Activated CD4-positive, alpha-beta T cell treated with anti-CD3 and anti-CD28 coated beads for 36 hours (primary cell): Measurements from ENCODE around the gene TMPO. TPM values are rescaled to one million over a fixed set of nuclear protein-coding genes. Genes with fewer than 3 reads are reported as not detected.
A peak's percentile ranks its signal among the peaks of the same experiment; 100 is the strongest.
"Not testable (repeated sequence)": the region's sequence is repeated elsewhere in the genome, so short reads cannot be mapped to it uniquely, and the experiment has no call there.

ENCODE experiments used
- ATAC-seq: fragments of 200-7000 bp; cut with Tn5 transposase; one replicate; pipeline ENCODE4 v1.10.0; 2021; ENCODE audit warnings: mild to moderate bottlenecking, moderate library complexity
- CTCF ChIA-PET: fragments of 350-600 bp; sonication (Branson Sonifier 250); formaldehyde crosslinking; loops from one replicate; lab custom pipeline; 2021; ENCODE audit warnings: antibody characterized with exemption; lab: Charles Lee
- POLR2A ChIA-PET: fragments of 350-600 bp; sonication (Branson Sonifier 250); formaldehyde crosslinking; loops from one replicate; lab custom pipeline; 2021; ENCODE audit warnings: antibody characterized with exemption, inconsistent platforms; lab: Charles Lee
- DNase-seq: peaks from one replicate; pipeline ENCODE4 v3.0.0-alpha.2; 2020
- H3K27ac Mint-ChIP-seq: one replicate; pipeline ENCODE4 v1.8.0; 2021; ENCODE audit warnings: mixed read lengths
- H3K27me3 Mint-ChIP-seq: one replicate; pipeline ENCODE4 v1.8.0; 2021; ENCODE audit warnings: mixed read lengths
- H3K36me3 Mint-ChIP-seq: one replicate; pipeline ENCODE4 v1.8.0; 2021; ENCODE audit warnings: low read depth, mixed read lengths
- H3K4me1 Mint-ChIP-seq: one replicate; pipeline ENCODE4 v1.8.0; 2021; ENCODE audit warnings: mixed read lengths
- H3K4me3 Mint-ChIP-seq: one replicate; pipeline ENCODE4 v1.8.0; 2021; ENCODE audit warnings: mild to moderate bottlenecking, moderate library complexity, mixed read lengths
- H3K9me3 Mint-ChIP-seq: one replicate; pipeline ENCODE4 v1.8.0; 2021; ENCODE audit warnings: low read depth, mixed read lengths
- intact Hi-C, 2 experiments: fragments of 100-400 bp; cut with DNase I in 1 of 2; cut with micrococcal nuclease in 1 of 2; formaldehyde crosslinking; loops; one replicate each; pipeline versions ENCODE4 v1.14.2 to v1.15.1; 2022 to 2024; cut with DNase I, micrococcal nuclease
- total RNA-seq, 2 experiments: library from RNA; stranded (reverse); gene quantifications; one replicate each; pipeline ENCODE4 v1.2.3, GENCODE V29; 2021

Gene TMPO
- total RNA-seq, 2 experiments from 2014 or later: 328 to 429 TPM

- DNase-seq, H3K27ac Mint-ChIP-seq, intact Hi-C loops, ATAC-seq, POLR2A ChIA-PET, H3K9me3 Mint-ChIP-seq, H3K4me3 Mint-ChIP-seq, H3K27me3 Mint-ChIP-seq: not testable (repeated sequence)
- peaks cover 20% of the 10 kb centered on the region for H3K36me3 Mint-ChIP-seq
- peaks cover 15% of the 10 kb centered on the region for H3K4me1 Mint-ChIP-seq
- CTCF ChIA-PET: interaction anchor here (1.9 kb wide), 1 partner anchor 20 kb away, joined by 7 read pairs; no protein-coding TSS in a partner anchor
These were observed 3.6 kb upstream of the TMPO start for GRCh38 chr12:98511806-98512205.

- no peak for DNase-seq
- POLR2A ChIA-PET: interaction anchor here (1.0 to 3.3 kb wide), 2 partner anchors 10 to 17 kb away, joined by 9 to 19 read pairs; no protein-coding TSS in a partner anchor
- no peaks in the 10 kb centered on the region for H3K9me3 Mint-ChIP-seq
- peak overlapping the region; percentile 91 for H3K27ac Mint-ChIP-seq
- peaks cover 15% of the 10 kb centered on the region for H3K4me1 Mint-ChIP-seq
- H3K36me3 Mint-ChIP-seq: peaks cover 37% of the 10 kb centered on the region
- peak overlapping the region; percentile 87 for H3K4me3 Mint-ChIP-seq
- ATAC-seq: no peak
- intact Hi-C loops: no loop called here
- no peaks in the 10 kb centered on the region for H3K27me3 Mint-ChIP-seq
- CTCF ChIA-PET: interaction anchor here (0.8 to 2.0 kb wide), 7 partner anchors 9 to 228 kb away, joined by 3 to 9 read pairs (median 5); partner anchors contain the start of gene SLC25A3
These were observed 1.7 kb upstream of the TMPO start for GRCh38 chr12:98513379-98514322.

- POLR2A ChIA-PET: interaction anchor here (1.0 to 3.3 kb wide), 4 partner anchors 11 to 129 kb away, joined by 3 to 19 read pairs (median 8); partner anchors contain the start of genes IKBIP and SLC25A3
- intact Hi-C loops: loop anchor here (1.0 to 5.0 kb wide), 4 partner anchors 12 to 1608 kb away; partner anchors contain the start of genes APAF1 (in 1 of the 2), NEDD1 (in 1 of the 2) and SLC25A3 (in 1 of the 2)
- H3K9me3 Mint-ChIP-seq: no peaks in the 10 kb centered on the region
- H3K27me3 Mint-ChIP-seq: no peaks in the 10 kb centered on the region
- ATAC-seq: no peak
- peaks cover 22% of the 10 kb centered on the region for H3K4me1 Mint-ChIP-seq
- CTCF ChIA-PET: interaction anchor here (0.8 to 2.6 kb wide), 7 partner anchors 10 to 227 kb away, joined by 3 to 25 read pairs (median 4); no protein-coding TSS in a partner anchor
- peak overlapping the region; percentile 87 for H3K4me3 Mint-ChIP-seq
- peaks cover 45% of the 10 kb centered on the region for H3K36me3 Mint-ChIP-seq
- DNase-seq: no peak
- H3K27ac Mint-ChIP-seq: peak overlapping the region; percentile 91
These were observed 456 bp upstream of the TMPO start for GRCh38 chr12:98514982-98515286.

DNA sequence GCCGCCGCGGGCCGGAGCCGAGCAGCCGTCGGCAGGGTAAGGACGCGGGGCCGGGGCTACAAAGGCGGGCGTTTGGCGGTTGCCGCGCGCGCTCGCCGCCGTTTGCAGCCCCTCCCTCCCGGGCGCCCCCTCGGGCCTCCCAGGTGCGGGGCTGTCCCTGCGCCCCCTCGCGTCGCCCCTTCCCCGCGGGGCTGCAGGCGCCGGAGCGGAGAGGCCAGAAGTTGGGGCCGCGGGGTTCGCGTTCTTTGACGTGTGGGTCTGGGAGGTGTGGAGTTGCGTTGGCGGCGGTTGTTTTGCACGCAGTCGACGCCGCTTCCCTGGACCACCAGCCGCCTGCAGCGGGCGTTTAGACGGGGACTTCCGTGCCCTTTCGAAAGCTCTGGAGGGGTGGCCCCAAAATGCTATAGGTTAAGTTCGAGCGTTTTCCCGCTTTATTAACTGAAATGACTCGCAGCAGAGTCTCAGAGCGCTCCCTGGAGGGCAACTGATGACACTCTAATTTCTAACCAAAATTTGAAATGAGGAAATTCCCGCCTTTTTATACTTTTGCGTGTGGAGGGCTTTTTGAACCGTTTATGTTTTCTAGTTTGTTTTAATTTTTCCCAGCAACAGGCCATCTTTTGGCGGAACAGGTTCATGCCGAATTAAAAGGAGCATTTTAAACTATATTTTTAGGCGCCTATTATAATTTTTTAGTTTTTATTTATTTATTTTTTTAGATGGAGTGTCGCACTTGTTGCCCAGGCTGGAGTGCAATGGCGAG is 902 bp downstream of the TMPO start:
- peak; percentile 94 for DNase-seq
- Mint-ChIP-seq H3K4me3 (peak overlapping the region; percentile 87), H3K27ac (peak overlapping the region; percentile 96), H3K9me3 (no peaks in the 10 kb centered on the region), H3K27me3 (no peaks in the 10 kb centered on the region), H3K36me3 (peaks cover 52% of the 10 kb centered on the region), H3K4me1 (peaks cover 34% of the 10 kb centered on the region)
- CTCF ChIA-PET: interaction anchor here (0.8 to 2.6 kb wide), 10 partner anchors 13 to 128 kb away, joined by 3 to 25 read pairs (median 4); partner anchors contain the start of genes APAF1, IKBIP and SLC25A3
- intact Hi-C loops: loop anchor here (1.0 to 5.0 kb wide), 8 partner anchors 13 to 1609 kb away; partner anchors contain the start of genes APAF1 (in 1 of the 2), IKBIP (in 1 of the 2), NEDD1 (in 1 of the 2) and SLC25A3 (in 1 of the 2)
- POLR2A ChIA-PET: interaction anchor here (0.6 to 3.3 kb wide), 9 partner anchors 12 to 1684 kb away, joined by 3 to 19 read pairs (median 3); partner anchors contain the start of genes ACTR6, IKBIP and SLC25A3
- peak; percentile 76 for ATAC-seq

- H3K4me1 Mint-ChIP-seq: peaks cover 39% of the 10 kb centered on the region
- ChIA-PET CTCF (interaction anchor here (0.8 to 5.8 kb wide), 4 partner anchors 13 to 28 kb away, joined by 3 to 50 read pairs (median 4); no protein-coding TSS in a partner anchor), POLR2A (interaction anchor here (1.2 kb wide), 1 partner anchor 29 kb away, joined by 4 read pairs; no protein-coding TSS in a partner anchor)
- DNase-seq (no peak), ATAC-seq (no peak)
- H3K9me3 Mint-ChIP-seq: no peaks in the 10 kb centered on the region
- H3K27ac Mint-ChIP-seq: peak overlapping the region; percentile 72
- no peaks in the 10 kb centered on the region for H3K27me3 Mint-ChIP-seq
- H3K4me3 Mint-ChIP-seq: peak overlapping the region; percentile 87
- peaks cover 64% of the 10 kb centered on the region for H3K36me3 Mint-ChIP-seq
- intact Hi-C loops: loop anchor here in 1 of 2 experiments (5.0 kb wide), 1 partner anchor 1612 kb away; the partner anchor contains the start of gene NEDD1
These were observed 4.0 kb downstream of the TMPO start for GRCh38 chr12:98519257-98519907.

- no peaks in the 10 kb centered on the region for H3K27me3 Mint-ChIP-seq
- no peak overlapping the region for H3K27ac Mint-ChIP-seq
- H3K36me3 Mint-ChIP-seq: peaks cover 55% of the 10 kb centered on the region
- peaks cover 17% of the 10 kb centered on the region for H3K4me1 Mint-ChIP-seq
- no peak for DNase-seq
- POLR2A ChIA-PET: interaction anchor here (0.6 kb wide), 1 partner anchor 8 kb away, joined by 3 read pairs; no protein-coding TSS in a partner anchor
- ATAC-seq: no peak
- H3K4me3 Mint-ChIP-seq: no peak overlapping the region
- CTCF ChIA-PET: interaction anchor here (0.7 to 1.0 kb wide), 3 partner anchors 8 to 39 kb away, joined by 3 to 5 read pairs (median 3); no protein-coding TSS in a partner anchor
- intact Hi-C loops: loop anchor here (5.0 kb wide), 2 partner anchors 38 to 108 kb away; no protein-coding TSS in a partner anchor
- H3K9me3 Mint-ChIP-seq: no peaks in the 10 kb centered on the region
These were observed 14.7 kb downstream of the TMPO start for GRCh38 chr12:98530068-98530467.

DNA sequence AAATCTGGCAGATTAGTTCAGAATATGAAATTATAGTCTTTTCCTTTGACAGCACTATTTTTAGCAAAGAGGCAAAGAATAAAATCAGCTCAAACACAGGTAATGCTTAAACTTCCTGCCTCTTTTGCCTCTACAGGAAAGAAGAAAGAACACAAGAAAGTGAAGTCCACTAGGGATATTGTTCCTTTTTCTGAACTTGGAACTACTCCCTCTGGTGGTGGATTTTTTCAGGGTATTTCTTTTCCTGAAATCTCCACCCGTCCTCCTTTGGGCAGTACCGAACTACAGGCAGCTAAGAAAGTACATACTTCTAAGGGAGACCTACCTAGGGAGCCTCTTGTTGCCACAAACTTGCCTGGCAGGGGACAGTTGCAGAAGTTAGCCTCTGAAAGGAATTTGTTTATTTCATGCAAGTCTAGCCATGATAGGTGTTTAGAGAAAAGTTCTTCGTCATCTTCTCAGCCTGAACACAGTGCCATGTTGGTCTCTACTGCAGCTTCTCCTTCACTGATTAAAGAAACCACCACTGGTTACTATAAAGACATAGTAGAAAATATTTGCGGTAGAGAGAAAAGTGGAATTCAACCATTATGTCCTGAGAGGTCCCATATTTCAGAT is 17.4 kb downstream of the TMPO start:
- DNase-seq: no peak
- peaks cover 5% of the 10 kb centered on the region for H3K4me1 Mint-ChIP-seq
- no peaks in the 10 kb centered on the region for H3K9me3 Mint-ChIP-seq
- ATAC-seq: peak; percentile 61
- no peak overlapping the region for H3K27ac Mint-ChIP-seq
- intact Hi-C loops: loop anchor here (1.0 to 5.0 kb wide), 4 partner anchors 14 to 110 kb away; no protein-coding TSS in a partner anchor
- H3K27me3 Mint-ChIP-seq: no peaks in the 10 kb centered on the region
- POLR2A ChIA-PET: interaction anchor here (0.6 to 0.8 kb wide), 2 partner anchors 15 to 17 kb away, joined by 3 to 9 read pairs; no protein-coding TSS in a partner anchor
- H3K36me3 Mint-ChIP-seq: peaks cover 57% of the 10 kb centered on the region
- H3K4me3 Mint-ChIP-seq: no peak overlapping the region
- CTCF ChIA-PET: interaction anchor here (0.7 to 5.0 kb wide), 20 partner anchors 11 to 116 kb away, joined by 3 to 53 read pairs (median 4); no protein-coding TSS in a partner anchor

GRCh38 chr12:98533723-98534251 is 18.4 kb downstream of the TMPO start:
- peaks cover 4% of the 10 kb centered on the region for H3K4me1 Mint-ChIP-seq
- no peak overlapping the region for H3K4me3 Mint-ChIP-seq
- no peak overlapping the region for H3K27ac Mint-ChIP-seq
- H3K27me3 Mint-ChIP-seq: no peaks in the 10 kb centered on the region
- intact Hi-C loops: loop anchor here (2.0 to 5.0 kb wide), 3 partner anchors 13 to 111 kb away; no protein-coding TSS in a partner anchor
- H3K36me3 Mint-ChIP-seq: peaks cover 56% of the 10 kb centered on the region
- ATAC-seq: no peak
- POLR2A ChIA-PET: interaction anchor here (0.7 kb wide), 1 partner anchor 127 kb away, joined by 4 read pairs; no protein-coding TSS in a partner anchor
- CTCF ChIA-PET: interaction anchor here (0.8 to 5.0 kb wide), 11 partner anchors 10 to 60 kb away, joined by 3 to 53 read pairs (median 4); partner anchors contain the start of gene SLC25A3
- no peaks in the 10 kb centered on the region for H3K9me3 Mint-ChIP-seq
- DNase-seq: no peak

DNA sequence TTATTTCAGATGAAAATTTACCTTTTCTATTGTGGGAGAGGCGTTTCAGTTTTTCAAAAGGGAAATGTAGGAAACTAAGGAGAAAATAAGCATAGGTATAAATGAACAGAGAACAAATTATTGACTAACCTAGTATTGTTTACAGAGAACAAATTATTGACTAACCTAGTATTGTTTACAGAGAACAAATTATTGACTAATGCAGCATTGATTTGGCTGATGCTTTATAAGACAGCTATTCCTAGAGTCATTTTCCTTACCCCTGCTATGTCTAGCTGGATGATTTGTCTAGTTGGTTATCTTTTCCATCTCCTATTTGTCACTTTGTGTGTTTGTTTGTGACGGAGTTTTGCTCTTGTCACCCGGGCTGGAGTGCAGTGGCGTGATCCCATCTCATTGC is 22.6 kb downstream of the TMPO start:
- ChIA-PET POLR2A (no interaction called here), CTCF (interaction anchor here (0.8 to 1.2 kb wide), 6 partner anchors 8 to 114 kb away, joined by 3 to 4 read pairs (median 3); no protein-coding TSS in a partner anchor)
- no peak for DNase-seq
- Mint-ChIP-seq H3K36me3 (peaks cover 59% of the 10 kb centered on the region), H3K9me3 (no peaks in the 10 kb centered on the region), H3K27ac (no peak overlapping the region), H3K4me1 (peaks cover 2% of the 10 kb centered on the region), H3K4me3 (no peak overlapping the region), H3K27me3 (no peaks in the 10 kb centered on the region)
- ATAC-seq: no peak
- intact Hi-C loops: no loop called here
